ENCODE results near the gene PTPRB.

DNA sequence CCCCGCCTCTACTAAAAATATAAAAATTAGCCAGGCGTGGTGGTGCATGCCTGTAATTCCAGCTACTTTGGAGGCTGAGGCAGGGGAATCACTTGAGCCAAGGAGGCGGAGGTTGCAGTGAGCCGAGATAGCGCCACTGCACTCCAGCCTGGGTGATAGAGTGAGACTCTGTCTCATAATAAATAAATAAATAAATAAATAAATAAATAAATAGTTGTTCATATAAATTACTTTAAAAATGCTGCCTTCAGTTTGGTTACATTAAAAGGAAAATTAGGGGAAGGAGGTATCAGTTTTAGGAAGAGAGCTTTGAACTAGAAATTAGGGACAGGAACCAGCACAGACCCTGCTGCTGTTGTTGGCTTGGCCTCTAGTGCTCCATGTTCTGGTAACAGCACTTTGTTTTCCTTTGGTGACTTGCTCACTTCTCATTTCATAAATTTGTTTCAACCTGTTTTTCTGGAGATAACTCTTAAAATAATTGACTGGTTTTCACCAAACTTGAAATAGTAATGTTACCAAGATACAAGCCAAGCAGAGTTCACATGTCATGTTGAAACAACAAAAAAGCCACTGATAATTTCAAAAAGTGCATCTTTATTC, 22.9 kb upstream of the PTPRB start:
- no peak for TF ChIP-seq POLR2A (IDR thresholded peaks at IDR 0.05)
- TF ChIP-seq, protein P1, sequence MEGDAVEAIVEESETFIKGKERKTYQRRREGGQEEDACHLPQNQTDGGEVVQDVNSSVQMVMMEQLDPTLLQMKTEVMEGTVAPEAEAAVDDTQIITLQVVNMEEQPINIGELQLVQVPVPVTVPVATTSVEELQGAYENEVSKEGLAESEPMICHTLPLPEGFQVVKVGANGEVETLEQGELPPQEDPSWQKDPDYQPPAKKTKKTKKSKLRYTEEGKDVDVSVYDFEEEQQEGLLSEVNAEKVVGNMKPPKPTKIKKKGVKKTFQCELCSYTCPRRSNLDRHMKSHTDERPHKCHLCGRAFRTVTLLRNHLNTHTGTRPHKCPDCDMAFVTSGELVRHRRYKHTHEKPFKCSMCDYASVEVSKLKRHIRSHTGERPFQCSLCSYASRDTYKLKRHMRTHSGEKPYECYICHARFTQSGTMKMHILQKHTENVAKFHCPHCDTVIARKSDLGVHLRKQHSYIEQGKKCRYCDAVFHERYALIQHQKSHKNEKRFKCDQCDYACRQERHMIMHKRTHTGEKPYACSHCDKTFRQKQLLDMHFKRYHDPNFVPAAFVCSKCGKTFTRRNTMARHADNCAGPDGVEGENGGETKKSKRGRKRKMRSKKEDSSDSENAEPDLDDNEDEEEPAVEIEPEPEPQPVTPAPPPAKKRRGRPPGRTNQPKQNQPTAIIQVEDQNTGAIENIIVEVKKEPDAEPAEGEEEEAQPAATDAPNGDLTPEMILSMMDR (IDR thresholded peaks at IDR 0.05) = no peak
